ENCODE results near the gene CYGB. TPM values are rescaled to one million over a fixed set of nuclear protein-coding genes. Genes with fewer than 3 reads are reported as not detected.

The CYGB gene
- total and polyA plus RNA-seq, 9 of the 15 experiments (the other 6 are each of a cell fraction or from before 2014, with no cell fraction given), result 0.08 to 0.95 (median 0.18) TPM; not detected in 5

- TF ChIP-seq ZNF263 (CRISPR knock-in tag; IDR thresholded peaks at IDR 0.05; ENCODE audit: borderline replicate concordance) (no peak), MBD2 (IDR thresholded peaks at IDR 0.05; ENCODE audit: borderline replicate concordance, low read depth) (no peak), ZNF740 (CRISPR knock-in tag; IDR thresholded peaks at IDR 0.05) (peak; percentile 55; the same call in 1 of the 2 replicates), ZNF740 (tag; IDR thresholded peaks at IDR 0.05) (no peak), ZNF830 (CRISPR knock-in tag; IDR thresholded peaks at IDR 0.05) (no peak), MNT (conservative IDR thresholded peaks at IDR 0.05) (peak; percentile 32 to 69; a peak in 3 of 4 replicates), MGA (IDR thresholded peaks at IDR 0.05) (peak; percentile 70), FOS (IDR thresholded peaks at IDR 0.05; ENCODE audit: extremely low read depth, insufficient read length) (peak; percentile 44), ADNP (tag; IDR thresholded peaks at IDR 0.05) (no peak), MAZ (CRISPR knock-in tag; conservative IDR thresholded peaks at IDR 0.05 in 1 of 2, IDR thresholded peaks at IDR 0.05 in 1 of 2) (no peak), MEF2A (IDR thresholded peaks at IDR 0.05; ENCODE audit: control insufficient read depth, low read depth, low read length) (no peak), U2AF2 (optimal IDR thresholded peaks at IDR 0.05; ENCODE audit: low read depth, low read length) (no peak), MAX (CRISPR knock-in tag; IDR thresholded peaks at IDR 0.05) (peak; percentile 72), SNIP1 (IDR thresholded peaks at IDR 0.05; ENCODE audit: low read depth) (no peak)
Observed at GRCh38 chr17:76562734-76563148, 25.2 kb upstream of the CYGB start (continued).

Data from K562 (cell line).